ENCODE measurements around the gene SVEP1. TPM values are rescaled to one million over a fixed set of nuclear protein-coding genes. Genes with fewer than 3 reads are reported as not detected.

Gene SVEP1
- total RNA-seq, 2 experiments from 2014 or later: not detected

DNA sequence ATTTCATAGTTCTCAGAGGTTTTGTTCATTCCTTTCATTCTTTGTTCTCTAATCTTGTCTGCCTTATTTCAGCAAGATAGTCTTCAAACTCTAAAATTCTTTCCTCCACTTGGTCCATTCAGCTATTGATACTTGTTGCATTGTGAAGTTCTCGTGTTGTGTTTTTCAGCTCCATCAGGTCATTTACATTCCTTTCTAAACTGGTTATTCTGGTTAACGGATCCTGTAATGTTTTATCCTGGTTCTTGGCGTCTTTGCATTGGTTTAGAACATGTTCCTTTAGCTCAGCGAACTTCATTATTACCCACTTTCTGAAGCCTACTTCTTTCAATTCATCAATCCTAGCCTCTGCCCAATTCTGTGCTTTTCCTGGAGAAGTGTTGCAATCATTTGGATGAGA, 196.8 kb downstream of the SVEP1 start:
- Histone ChIP-seq H3K4me2 (ENCODE audit: low read length) (no peak overlapping the region), H3K36me3 (ENCODE audit: insufficient read depth, low read length) (no peaks in the 10 kb centered on the region), H3K4me1 (ENCODE audit: insufficient read depth, low read length, poor library complexity, severe bottlenecking) (no peaks in the 10 kb centered on the region), H2AFZ (ENCODE audit: low read length) (no peak overlapping the region), H3K27ac (ENCODE audit: low read depth, low read length, poor library complexity, severe bottlenecking) (no peak overlapping the region), H3K4me3 (ENCODE audit: low read depth, low read length, poor library complexity, severe bottlenecking) (no peak overlapping the region), H3K79me2 (ENCODE audit: insufficient read depth, low read depth, low read length) (no peaks in the 10 kb centered on the region), H4K20me1 (ENCODE audit: insufficient read depth, low read length) (no peaks in the 10 kb centered on the region), H3K9me2 (ENCODE audit: insufficient read depth, low read length) (no peaks in the 10 kb centered on the region), H3K9me3 (ENCODE audit: low read length) (no peaks in the 10 kb centered on the region)
- CTCF ChIA-PET (ENCODE audit: unreplicated experiment): no interaction called here
- BruUV-seq (replicated peaks): no TSS peak
- no peak for DNase-seq (ENCODE audit: low spot score)
- POLR2A ChIA-PET: no interaction called here
- TF ChIP-seq, protein P1, sequence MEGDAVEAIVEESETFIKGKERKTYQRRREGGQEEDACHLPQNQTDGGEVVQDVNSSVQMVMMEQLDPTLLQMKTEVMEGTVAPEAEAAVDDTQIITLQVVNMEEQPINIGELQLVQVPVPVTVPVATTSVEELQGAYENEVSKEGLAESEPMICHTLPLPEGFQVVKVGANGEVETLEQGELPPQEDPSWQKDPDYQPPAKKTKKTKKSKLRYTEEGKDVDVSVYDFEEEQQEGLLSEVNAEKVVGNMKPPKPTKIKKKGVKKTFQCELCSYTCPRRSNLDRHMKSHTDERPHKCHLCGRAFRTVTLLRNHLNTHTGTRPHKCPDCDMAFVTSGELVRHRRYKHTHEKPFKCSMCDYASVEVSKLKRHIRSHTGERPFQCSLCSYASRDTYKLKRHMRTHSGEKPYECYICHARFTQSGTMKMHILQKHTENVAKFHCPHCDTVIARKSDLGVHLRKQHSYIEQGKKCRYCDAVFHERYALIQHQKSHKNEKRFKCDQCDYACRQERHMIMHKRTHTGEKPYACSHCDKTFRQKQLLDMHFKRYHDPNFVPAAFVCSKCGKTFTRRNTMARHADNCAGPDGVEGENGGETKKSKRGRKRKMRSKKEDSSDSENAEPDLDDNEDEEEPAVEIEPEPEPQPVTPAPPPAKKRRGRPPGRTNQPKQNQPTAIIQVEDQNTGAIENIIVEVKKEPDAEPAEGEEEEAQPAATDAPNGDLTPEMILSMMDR (conservative IDR thresholded peaks at IDR 0.05; ENCODE audit: low read length): no peak
- TF ChIP-seq EZH2phosphoT487 (IDR thresholded peaks at IDR 0.05; ENCODE audit: borderline replicate concordance, low read depth, low read length): no peak
- intact Hi-C loops (cut with micrococcal nuclease; ENCODE audit: unreplicated experiment): no loop called here

DNA sequence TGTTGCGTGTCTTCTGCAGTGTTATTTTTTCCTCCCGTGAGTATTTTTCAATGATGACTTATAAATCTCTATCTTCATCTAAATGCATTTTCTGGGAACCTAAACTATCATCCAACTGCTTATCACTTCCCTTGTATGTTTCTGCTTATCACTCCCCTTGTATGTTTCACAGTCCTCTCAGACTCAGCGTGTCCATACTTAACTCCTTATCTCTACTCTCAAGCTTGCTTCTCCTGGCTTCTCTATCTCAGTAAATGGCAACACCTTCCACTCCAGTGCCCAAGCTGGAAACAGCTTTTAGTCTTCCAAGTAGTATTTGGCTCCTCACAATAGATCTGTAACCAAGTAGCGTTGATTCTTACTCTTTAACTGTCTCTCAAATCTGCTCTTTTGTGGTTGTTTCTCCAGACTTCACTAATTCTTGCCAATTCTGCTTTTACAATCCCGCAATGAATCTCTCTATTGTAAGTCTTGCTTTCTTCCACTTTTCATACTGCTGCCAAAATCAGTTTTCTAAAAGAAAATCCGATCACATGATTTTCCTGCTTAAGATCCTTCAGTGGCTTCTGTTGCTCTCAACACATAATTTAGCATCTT, 208.0 kb downstream of the SVEP1 start:
- no peaks in the 10 kb centered on the region for H3K4me1 ChIP-seq (ENCODE audit: insufficient read depth, low read length, poor library complexity, severe bottlenecking)
- no peak overlapping the region for H2AFZ ChIP-seq (ENCODE audit: low read length)
- CTCF ChIA-PET (ENCODE audit: unreplicated experiment): no interaction called here
- H3K9me3 ChIP-seq (ENCODE audit: low read length): no peaks in the 10 kb centered on the region
- H3K9me2 ChIP-seq (ENCODE audit: insufficient read depth, low read length): no peaks in the 10 kb centered on the region
- no peak for TF ChIP-seq EZH2phosphoT487 (IDR thresholded peaks at IDR 0.05; ENCODE audit: borderline replicate concordance, low read depth, low read length)
- TF ChIP-seq, protein P1 (conservative IDR thresholded peaks at IDR 0.05; ENCODE audit: low read length): no peak
- H3K36me3 ChIP-seq (ENCODE audit: insufficient read depth, low read length): no peaks in the 10 kb centered on the region
- H4K20me1 ChIP-seq (ENCODE audit: insufficient read depth, low read length): no peaks in the 10 kb centered on the region
- BruUV-seq (replicated peaks): no TSS peak
- intact Hi-C loops (cut with micrococcal nuclease; ENCODE audit: unreplicated experiment): no loop called here
- no peak overlapping the region for H3K4me2 ChIP-seq (ENCODE audit: low read length)
- H3K79me2 ChIP-seq (ENCODE audit: insufficient read depth, low read depth, low read length): no peaks in the 10 kb centered on the region
- no peak overlapping the region for H3K4me3 ChIP-seq (ENCODE audit: low read depth, low read length, poor library complexity, severe bottlenecking)
- no peak overlapping the region for H3K27ac ChIP-seq (ENCODE audit: low read depth, low read length, poor library complexity, severe bottlenecking)
- POLR2A ChIA-PET: no interaction called here
- no peak for DNase-seq (ENCODE audit: low spot score)

DNA sequence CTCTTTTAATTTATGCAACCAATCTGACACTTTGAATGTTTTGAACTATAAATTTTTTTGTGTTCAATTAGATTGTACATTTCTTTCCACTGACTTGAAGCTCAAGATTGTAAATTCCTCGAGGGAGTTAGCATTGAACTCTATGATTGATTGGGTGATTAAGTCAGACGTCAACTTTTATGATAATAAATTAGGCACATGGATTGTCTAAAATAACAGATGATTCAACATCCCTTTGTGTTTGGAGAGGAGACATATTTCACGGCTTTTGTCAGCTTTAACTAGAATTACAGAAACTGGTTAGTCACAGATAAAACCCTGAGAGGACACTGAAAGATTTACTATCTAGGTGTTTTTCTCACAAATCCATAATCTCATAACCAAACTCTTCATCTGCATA, 209.2 kb downstream of the SVEP1 start:
- no peak overlapping the region for H3K27ac ChIP-seq (ENCODE audit: low read depth, low read length, poor library complexity, severe bottlenecking)
- no peaks in the 10 kb centered on the region for H3K9me2 ChIP-seq (ENCODE audit: insufficient read depth, low read length)
- H3K4me3 ChIP-seq (ENCODE audit: low read depth, low read length, poor library complexity, severe bottlenecking): no peak overlapping the region
- POLR2A ChIA-PET: no interaction called here
- H3K36me3 ChIP-seq (ENCODE audit: insufficient read depth, low read length): no peaks in the 10 kb centered on the region
- no peak for TF ChIP-seq EZH2phosphoT487 (IDR thresholded peaks at IDR 0.05; ENCODE audit: borderline replicate concordance, low read depth, low read length)
- TF ChIP-seq, protein P1 (conservative IDR thresholded peaks at IDR 0.05; ENCODE audit: low read length): no peak
- H4K20me1 ChIP-seq (ENCODE audit: insufficient read depth, low read length): no peaks in the 10 kb centered on the region
- H3K79me2 ChIP-seq (ENCODE audit: insufficient read depth, low read depth, low read length): no peaks in the 10 kb centered on the region
- no peak overlapping the region for H3K4me2 ChIP-seq (ENCODE audit: low read length)
- DNase-seq (ENCODE audit: low spot score): no peak
- no peak overlapping the region for H2AFZ ChIP-seq (ENCODE audit: low read length)
- no peaks in the 10 kb centered on the region for H3K9me3 ChIP-seq (ENCODE audit: low read length)
- no TSS peak for BruUV-seq (replicated peaks)
- intact Hi-C loops (cut with micrococcal nuclease; ENCODE audit: unreplicated experiment): no loop called here
- CTCF ChIA-PET (ENCODE audit: unreplicated experiment): no interaction called here
- no peaks in the 10 kb centered on the region for H3K4me1 ChIP-seq (ENCODE audit: insufficient read depth, low read length, poor library complexity, severe bottlenecking)
